ENCODE data around the gene PGLYRP1. TPM values are rescaled to one million over a fixed set of nuclear protein-coding genes. Genes with fewer than 3 reads are reported as not detected.

The PGLYRP1 gene
- polyA plus RNA-seq, 3 donors: 0.29 to 0.67 TPM; not detected in 1

GRCh38 chr19:46033401-46033800 lies 10.5 kb upstream of the PGLYRP1 start:
- DNase-seq (ENCODE audit: low read depth in 3 of 3, low spot score in 2 of 3): no peak

- DNase-seq (ENCODE audit: low read depth in 3 of 3, low spot score in 2 of 3): no peak
These were observed 9.8 kb upstream of the PGLYRP1 start for GRCh38 chr19:46032597-46033025.

- DNase-seq (ENCODE audit: low read depth in 3 of 3, low spot score in 2 of 3): no peak
These were observed 9.1 kb upstream of the PGLYRP1 start for GRCh38 chr19:46031781-46032596.

GRCh38 chr19:46030812-46031550 lies 8.1 kb upstream of the PGLYRP1 start:
- no peak for DNase-seq (ENCODE audit: low read depth in 3 of 3, low spot score in 2 of 3)

GRCh38 chr19:46025835-46026234 lies 3.0 kb upstream of the PGLYRP1 start:
- DNase-seq (ENCODE audit: low read depth in 3 of 3, low spot score in 2 of 3): no peak

- no peak for DNase-seq (ENCODE audit: low read depth in 3 of 3, low spot score in 2 of 3)
These were observed 492 bp upstream of the PGLYRP1 start for GRCh38 chr19:46023311-46023779.

- no peak for DNase-seq (ENCODE audit: low read depth in 3 of 3, low spot score in 2 of 3)
These were observed 807 bp downstream of the PGLYRP1 start for GRCh38 chr19:46022061-46022430.

GRCh38 chr19:46021531-46022041 lies 1.3 kb downstream of the PGLYRP1 start:
- no peak for DNase-seq (ENCODE audit: low read depth in 3 of 3, low spot score in 2 of 3)

GRCh38 chr19:46020819-46021125 lies 2.1 kb downstream of the PGLYRP1 start:
- DNase-seq (ENCODE audit: low read depth in 3 of 3, low spot score in 2 of 3): no peak

GRCh38 chr19:46019270-46019669 lies 3.6 kb downstream of the PGLYRP1 start:
- no peak for DNase-seq (ENCODE audit: low read depth in 3 of 3, low spot score in 2 of 3)

GRCh38 chr19:46018729-46019251 lies 4.1 kb downstream of the PGLYRP1 start:
- no peak for DNase-seq (ENCODE audit: low read depth in 3 of 3, low spot score in 2 of 3)

GRCh38 chr19:46017874-46018675 lies 4.8 kb downstream of the PGLYRP1 start:
- DNase-seq (ENCODE audit: low read depth in 3 of 3, low spot score in 2 of 3): no peak

- no peak for DNase-seq (ENCODE audit: low read depth in 3 of 3, low spot score in 2 of 3)
These were observed 5.8 kb downstream of the PGLYRP1 start for GRCh38 chr19:46017095-46017429.

- peak in 1 of 3 donors; percentile 54 for DNase-seq (ENCODE audit: low read depth in 3 of 3, low spot score in 2 of 3)
These were observed 6.3 kb downstream of the PGLYRP1 start for GRCh38 chr19:46016426-46017094.

GRCh38 chr19:46015687-46016425 lies 7.0 kb downstream of the PGLYRP1 start:
- DNase-seq (ENCODE audit: low read depth in 3 of 3, low spot score in 2 of 3): no peak

- DNase-seq (ENCODE audit: low read depth in 3 of 3, low spot score in 2 of 3): no peak
These were observed 7.7 kb downstream of the PGLYRP1 start for GRCh38 chr19:46014941-46015686.

- no peak for DNase-seq (ENCODE audit: low read depth in 3 of 3, low spot score in 2 of 3)
These were observed 8.3 kb downstream of the PGLYRP1 start for GRCh38 chr19:46014534-46014933.

GRCh38 chr19:46009530-46010510 lies 13.0 kb downstream of the PGLYRP1 start:
- no peak for DNase-seq (ENCODE audit: low read depth in 3 of 3, low spot score in 2 of 3)
